Measurements from ENCODE around the gene NBPF3. TPM values are rescaled to one million over a fixed set of nuclear protein-coding genes. Genes with fewer than 3 reads are reported as not detected.

The NBPF3 gene
- total RNA-seq, 1 donor from 2014 or later = 15.0 TPM

- peaks cover 7% of the 10 kb centered on the region for H3K27me3 Mint-ChIP-seq (ENCODE audit: low read depth)
- TF ChIP-seq CTCF (IDR thresholded peaks at IDR 0.05) = no peak
- no peaks in the 10 kb centered on the region for H3K9me3 Mint-ChIP-seq (ENCODE audit: low read depth)
- peaks cover 23% of the 10 kb centered on the region for H3K4me1 Mint-ChIP-seq (ENCODE audit: low read depth)
- H3K4me3 Mint-ChIP-seq (ENCODE audit: unreplicated experiment) = no peak overlapping the region
- peak; percentile 35 for DNase-seq (ENCODE audit: low spot score)
- no peaks in the 10 kb centered on the region for H3K36me3 Mint-ChIP-seq (ENCODE audit: low read depth)
- H3K27ac Mint-ChIP-seq (ENCODE audit: unreplicated experiment) = no peak overlapping the region
Measured at GRCh38 chr1:21506804-21507203, 66.9 kb downstream of the NBPF3 start.

GRCh38 chr1:21507511-21508270, 67.8 kb downstream of the NBPF3 start:
- DNase-seq (ENCODE audit: low spot score) = no peak
- no peaks in the 10 kb centered on the region for H3K36me3 Mint-ChIP-seq (ENCODE audit: low read depth)
- H3K4me3 Mint-ChIP-seq (ENCODE audit: unreplicated experiment) = no peak overlapping the region
- H3K27me3 Mint-ChIP-seq (ENCODE audit: low read depth) = peaks cover 7% of the 10 kb centered on the region
- no peak overlapping the region for H3K27ac Mint-ChIP-seq (ENCODE audit: unreplicated experiment)
- no peaks in the 10 kb centered on the region for H3K9me3 Mint-ChIP-seq (ENCODE audit: low read depth)
- peaks cover 29% of the 10 kb centered on the region for H3K4me1 Mint-ChIP-seq (ENCODE audit: low read depth)
- TF ChIP-seq CTCF (IDR thresholded peaks at IDR 0.05) = no peak

GRCh38 chr1:21508580-21509350, 68.8 kb downstream of the NBPF3 start:
- Mint-ChIP-seq H3K4me1 (ENCODE audit: low read depth) (peaks cover 33% of the 10 kb centered on the region), H3K4me3 (ENCODE audit: unreplicated experiment) (peak overlapping the region; percentile 74), H3K9me3 (ENCODE audit: low read depth) (no peaks in the 10 kb centered on the region), H3K36me3 (ENCODE audit: low read depth) (no peaks in the 10 kb centered on the region), H3K27ac (ENCODE audit: unreplicated experiment) (peak overlapping the region; percentile 73), H3K27me3 (ENCODE audit: low read depth) (peaks cover 7% of the 10 kb centered on the region)
- peak; percentile 78 for TF ChIP-seq CTCF (IDR thresholded peaks at IDR 0.05)
- DNase-seq (ENCODE audit: low spot score) = peak; percentile 73

GRCh38 chr1:21509351-21510112, 69.6 kb downstream of the NBPF3 start, which contains the start of gene ALPL:
TSS of gene ALPL (plus strand) at chr1:21509423. CDS start at chr1:21554082, 44,659 bp downstream.
- H3K27ac Mint-ChIP-seq (ENCODE audit: unreplicated experiment) = peak within 1 kb of the TSS; percentile 73
- peaks cover 7% of the 10 kb centered on the region for H3K27me3 Mint-ChIP-seq (ENCODE audit: low read depth)
- peak within 1 kb of the TSS; percentile 74 for H3K4me3 Mint-ChIP-seq (ENCODE audit: unreplicated experiment)

More at GRCh38 chr1:21509351-21510112, 69.6 kb downstream of the NBPF3 start, which contains the start of gene ALPL:
- no peak for TF ChIP-seq CTCF (IDR thresholded peaks at IDR 0.05)
- no peaks in the 10 kb centered on the region for H3K36me3 Mint-ChIP-seq (ENCODE audit: low read depth)
- no peak for DNase-seq (ENCODE audit: low spot score)
- H3K9me3 Mint-ChIP-seq (ENCODE audit: low read depth) = no peaks in the 10 kb centered on the region
- peaks cover 33% of the 10 kb centered on the region for H3K4me1 Mint-ChIP-seq (ENCODE audit: low read depth)
